Lower leg skin (tissue), 4 donors: Measurements from ENCODE around the gene GIMAP5. TPM values are rescaled to one million over a fixed set of nuclear protein-coding genes. Genes with fewer than 3 reads are reported as not detected.
A peak's percentile ranks its signal among the peaks of the same experiment; 100 is the strongest.

Experiments
- DNase-seq, 2 donors: peaks; one replicate each; pipeline ENCODE4 v3.0.0-alpha.2; 2019; ENCODE audit warnings: low spot score in 2 of 2
- H3K4me3 ChIP-seq: fragments of 200-600 bp; sonication (generic); 2 replicates; pipeline ENCODE4 v1.5.1; 2017; ENCODE audit warnings: mild to moderate bottlenecking, low read depth; ENCODE audit not compliant: poor library complexity, severe bottlenecking
- CTCF ChIP-seq, 3 donors: fragments of 450-650 bp; IDR thresholded peaks; one replicate each; pipeline ENCODE4 v1.5.1; 2016; ENCODE audit warnings: antibody characterized with exemption in 3 of 3, mild to moderate bottlenecking in 3 of 3, moderate library complexity in 2 of 3
- POLR2A ChIP-seq, 2 donors: fragments of 450-650 bp; IDR thresholded peaks; one replicate each; pipeline ENCODE4 v1.6.1; 2016 to 2017; ENCODE audit warnings: antibody characterized with exemption in 2 of 2, mild to moderate bottlenecking in 1 of 2, moderate library complexity in 1 of 2
- WGBS, 2 donors: methylation state at CpG; one replicate each; pipeline ENCODE4 v1.1.5; 2018; 5-methylcytosine and 5-hydroxymethylcytosine counted together
- intact Hi-C: fragments of 100-400 bp; cut with DNase I; formaldehyde crosslinking; loops from one replicate; pipeline ENCODE4 v1.15.0; 2023; ENCODE audit warnings: low total_unique reads
- total RNA-seq, 4 donors: library from RNA; depleted of rRNA; stranded (reverse); fragments of >200 nt; gene quantifications; one replicate each; pipeline ENCODE4 v1.1.0, GENCODE V29; 2016

GIMAP5 gene
- 10 to 100 TPM in 2 of 4 donors, 1 to 10 TPM in 2; 4.6 to 18.7 (median 10.9) TPM for total RNA-seq

- peak within 1 kb of the TSS; percentile 10 for H3K4me3 ChIP-seq
- WGBS, 2 donors = 31 to 54% methylated on average over 14 of the region's 14 CpGs
- no peak for DNase-seq
- intact Hi-C loops = loop anchor here (10.0 kb wide), 1 partner anchor 293 kb away; no protein-coding TSS in a partner anchor
- TF ChIP-seq POLR2A (IDR thresholded peaks at IDR 0.05) = no peak
- no peak for TF ChIP-seq CTCF (IDR thresholded peaks at IDR 0.05)
Observed at GRCh38 chr7:150737265-150738055, at the start of gene GIMAP5. Gene GIMAP5, plus strand, starts transcription at chr7:150737418. Its CDS starts 3,467 bp downstream, at chr7:150740885.

GRCh38 chr7:150688630-150689029 lies 48.6 kb upstream of the GIMAP5 start:
- intact Hi-C loops = no loop called here
- TF ChIP-seq POLR2A (IDR thresholded peaks at IDR 0.05) (no peak), CTCF (IDR thresholded peaks at IDR 0.05) (no peak)
- 91 to 94% methylated on average over 6 of the region's 6 CpGs for WGBS, 2 donors
- no peak overlapping the region for H3K4me3 ChIP-seq
- no peak for DNase-seq

GRCh38 chr7:150695654-150696053 lies 41.6 kb upstream of the GIMAP5 start:
- no peak overlapping the region for H3K4me3 ChIP-seq
- intact Hi-C loops = no loop called here

GRCh38 chr7:150703209-150703608 lies 34.0 kb upstream of the GIMAP5 start:
- 91 to 95% methylated on average over 1 of the region's 1 CpG for WGBS, 2 donors
- H3K4me3 ChIP-seq = no peak overlapping the region
- intact Hi-C loops = no loop called here
- DNase-seq = no peak
- no peak for TF ChIP-seq CTCF (IDR thresholded peaks at IDR 0.05)
- TF ChIP-seq POLR2A (IDR thresholded peaks at IDR 0.05) = no peak

More at GRCh38 chr7:150695654-150696053, 41.6 kb upstream of the GIMAP5 start:
- WGBS, 2 donors = 43 to 60% methylated on average over 2 of the region's 2 CpGs
- no peak for TF ChIP-seq CTCF (IDR thresholded peaks at IDR 0.05)
- no peak for TF ChIP-seq POLR2A (IDR thresholded peaks at IDR 0.05)
- no peak for DNase-seq

- no peak for DNase-seq
- no peak overlapping the region for H3K4me3 ChIP-seq
- TF ChIP-seq CTCF (IDR thresholded peaks at IDR 0.05) (no peak), POLR2A (IDR thresholded peaks at IDR 0.05) (no peak)
- WGBS, 2 donors = 63 to 77% methylated on average over 4 of the region's 4 CpGs
- intact Hi-C loops = no loop called here
Observed at GRCh38 chr7:150715293-150715692, 21.9 kb upstream of the GIMAP5 start.
